GM18951 (cell line): ENCODE measurements around the gene PLEKHM3.

Source experiments
- POLR2A ChIP-seq: IDR thresholded peaks from 4 replicates; pipeline ENCODE4 v1.6.1; 2011; ENCODE audit warnings: mild to moderate bottlenecking; ENCODE audit not compliant: insufficient read length, insufficient read depth; ENCODE audit errors: extremely low read depth
- in situ Hi-C: fragments of 300-500 bp; cut with MboI; formaldehyde crosslinking; loops from one replicate; pipeline ENCODE4 v1.12.0; 2022; ENCODE audit warnings: low sequenced_read_pairs, mixed read lengths, inconsistent platforms; ENCODE audit not compliant: unreplicated experiment

The PLEKHM3 gene

DNA sequence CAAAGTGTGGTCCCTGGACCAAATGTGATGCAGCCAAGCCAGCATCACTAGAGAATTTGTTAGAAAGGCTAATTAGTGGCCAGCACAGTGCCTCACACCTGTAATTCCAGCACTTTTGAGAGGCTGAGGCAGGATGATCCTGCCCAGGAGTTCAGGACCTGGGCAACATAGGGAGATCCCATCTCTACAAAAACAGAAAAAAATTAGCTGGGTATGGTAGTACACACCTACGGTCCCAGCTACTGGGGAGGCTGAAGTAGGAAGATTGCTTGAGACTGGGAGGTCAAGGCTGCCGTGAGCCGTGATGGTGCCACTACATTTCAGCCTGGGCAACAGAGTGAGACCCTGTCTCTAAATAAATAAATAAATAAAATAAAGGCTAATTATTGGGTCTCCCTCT is 185.8 kb downstream of the PLEKHM3 start:
- TF ChIP-seq POLR2A = no peak
- in situ Hi-C loops = no loop called here

DNA sequence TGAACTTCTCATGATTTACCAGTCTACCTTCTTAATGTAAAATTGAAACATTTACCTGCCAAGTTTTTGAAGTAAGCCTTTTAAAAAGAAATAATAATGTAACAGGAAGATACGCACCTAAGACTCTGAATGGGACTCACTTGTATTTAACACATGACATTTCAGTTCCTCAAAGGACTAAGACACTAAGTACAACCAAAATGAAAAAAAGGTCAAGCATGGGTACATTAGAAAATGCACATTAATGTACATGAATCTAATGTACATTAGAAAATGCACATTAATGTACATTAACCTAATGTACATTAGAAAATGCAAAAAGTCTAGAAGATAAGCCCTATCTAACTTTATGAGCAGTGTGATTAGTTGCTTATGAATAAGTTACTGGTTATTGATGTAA is 186.3 kb downstream of the PLEKHM3 start:
- in situ Hi-C loops = no loop called here
- TF ChIP-seq POLR2A = no peak

DNA sequence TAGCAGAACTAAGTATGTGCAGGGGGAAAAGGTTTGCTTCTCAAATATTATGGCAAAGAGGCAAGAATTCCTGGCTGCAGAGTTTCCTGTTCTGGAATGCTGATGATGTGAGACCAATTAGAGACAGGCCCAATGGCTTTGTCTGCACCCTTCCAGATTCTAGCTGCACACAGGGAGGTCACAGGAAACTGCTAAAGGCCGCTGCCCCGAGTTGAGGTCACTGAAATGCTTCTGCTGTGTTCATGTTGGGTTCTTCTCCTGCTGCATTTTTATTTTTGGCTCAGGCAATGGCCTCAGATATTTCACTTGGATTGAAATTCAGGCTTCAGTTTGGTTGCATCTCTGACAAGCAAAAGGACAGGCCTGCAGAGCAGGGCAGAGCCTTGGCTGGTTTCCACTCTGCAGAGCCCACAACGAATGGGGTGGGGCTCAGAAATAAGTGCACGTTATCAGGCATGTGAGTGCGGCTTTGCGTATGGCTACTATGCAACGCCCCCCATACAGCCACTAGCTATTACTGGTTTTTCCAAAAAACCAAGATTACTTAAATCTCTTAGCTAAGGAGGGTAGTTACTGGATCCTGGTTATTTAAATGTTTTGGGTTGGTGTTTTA is 188.7 kb downstream of the PLEKHM3 start:
- in situ Hi-C loops = no loop called here
- no peak for TF ChIP-seq POLR2A

DNA sequence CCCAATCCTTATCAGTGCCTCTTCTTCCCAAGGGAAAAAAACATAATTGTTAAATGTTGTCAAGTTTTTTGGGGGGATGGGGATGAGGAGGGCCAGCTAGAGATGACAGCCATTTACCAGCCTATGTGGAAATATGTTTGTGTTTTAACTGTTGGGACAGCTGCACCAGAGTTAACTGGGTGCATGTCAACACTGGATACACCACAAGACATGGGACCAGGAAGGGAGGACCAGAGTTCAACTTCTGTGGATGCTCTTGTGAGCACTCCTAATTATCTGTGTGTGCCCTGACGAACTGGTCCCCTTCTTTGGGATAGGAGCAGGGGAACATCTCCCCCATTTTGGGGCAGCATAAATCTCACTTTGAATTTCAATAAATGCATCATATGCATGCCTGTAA is 189.5 kb downstream of the PLEKHM3 start:
- TF ChIP-seq POLR2A = no peak

DNA sequence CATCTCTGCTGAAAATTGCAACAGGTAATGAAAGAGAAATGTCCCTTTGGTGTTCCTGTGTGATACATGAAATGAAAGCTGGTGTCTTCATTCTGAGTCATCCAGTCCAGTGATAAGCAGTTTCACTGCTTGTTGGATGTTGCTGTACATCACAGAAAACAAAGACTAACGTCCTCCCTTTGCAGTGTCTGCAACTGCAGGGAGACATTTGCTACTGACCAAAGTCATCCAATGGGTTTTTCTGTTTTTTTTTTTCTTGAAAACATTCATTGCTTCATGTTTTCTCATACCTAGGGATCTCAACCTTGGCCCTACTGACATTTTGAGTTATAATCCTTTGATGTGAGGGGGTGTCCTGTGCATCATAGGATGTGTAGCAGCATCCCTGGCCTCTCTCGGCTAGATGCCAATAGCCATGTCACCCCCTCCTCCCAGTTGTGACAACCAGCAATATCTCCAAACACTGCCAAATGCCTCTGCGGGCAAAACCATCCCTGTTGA is 192.0 kb downstream of the PLEKHM3 start:
- TF ChIP-seq POLR2A = no peak
- in situ Hi-C loops = no loop called here

More for the DNA sequence above, 189.5 kb downstream of the PLEKHM3 start:
- in situ Hi-C loops = no loop called here

DNA sequence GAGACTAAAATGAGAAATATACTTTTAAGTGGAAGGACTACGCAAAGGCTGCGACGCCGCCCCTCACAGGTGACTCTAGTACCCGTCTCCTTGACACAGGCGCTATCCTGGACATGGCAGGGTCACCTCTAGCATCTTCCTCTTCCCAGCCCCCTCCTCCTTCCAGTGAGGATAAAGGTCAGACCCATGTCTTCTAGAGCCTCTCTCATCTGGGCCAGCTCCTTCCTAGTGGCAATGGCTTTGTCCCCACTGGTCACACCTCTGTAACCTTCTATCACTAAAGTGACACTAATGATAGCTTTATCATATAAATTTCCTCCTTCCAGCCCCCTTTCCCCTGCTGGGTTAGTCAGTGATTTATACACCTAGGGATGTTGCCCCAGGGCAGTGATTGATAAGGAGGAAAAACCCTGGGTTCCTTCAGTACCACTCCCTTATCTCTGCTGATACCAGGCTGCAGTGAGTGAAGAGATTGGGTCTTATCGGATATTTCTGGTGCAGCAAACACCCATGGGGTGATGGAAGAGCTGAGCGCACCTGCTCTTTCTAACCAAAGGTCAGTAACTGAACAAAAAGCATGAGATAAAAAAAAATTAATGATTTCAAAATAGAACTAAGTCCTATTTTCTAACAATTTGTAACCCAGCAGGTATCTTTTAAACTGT is 193.6 kb downstream of the PLEKHM3 start:
- TF ChIP-seq POLR2A = no peak
- in situ Hi-C loops = no loop called here

DNA sequence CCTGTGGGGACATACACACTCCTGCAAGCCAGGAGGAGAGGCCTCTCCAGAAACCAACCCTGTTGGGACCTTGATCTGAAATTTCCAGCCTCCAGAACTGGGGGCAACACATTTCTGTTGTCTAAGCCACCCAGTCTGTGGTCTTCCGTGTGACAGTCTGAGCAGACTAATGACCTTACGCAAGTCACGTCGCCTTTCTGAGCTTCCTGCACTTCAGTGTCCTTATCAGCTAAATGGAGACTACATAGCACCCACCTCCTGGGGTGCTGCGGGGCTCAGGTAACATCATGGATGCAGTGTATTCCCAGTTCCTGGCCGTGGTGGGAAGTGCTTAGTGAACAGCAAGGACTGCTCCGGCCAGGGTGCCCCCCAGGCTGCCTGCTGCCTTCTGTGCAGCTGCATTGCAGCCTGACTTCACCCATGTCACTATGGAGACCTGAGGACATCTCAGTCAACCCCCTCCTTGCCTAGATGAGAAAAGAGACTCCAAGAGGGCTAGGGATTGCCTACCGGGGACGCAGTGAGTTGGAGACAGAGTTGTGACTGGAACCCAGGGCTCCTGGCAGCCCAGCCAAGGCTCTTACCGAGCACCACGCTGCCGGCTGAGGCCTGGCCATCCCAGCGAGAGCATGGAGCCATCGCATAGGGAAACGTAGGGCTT is 194.4 kb downstream of the PLEKHM3 start:
- no peak for TF ChIP-seq POLR2A
- in situ Hi-C loops = no loop called here

DNA sequence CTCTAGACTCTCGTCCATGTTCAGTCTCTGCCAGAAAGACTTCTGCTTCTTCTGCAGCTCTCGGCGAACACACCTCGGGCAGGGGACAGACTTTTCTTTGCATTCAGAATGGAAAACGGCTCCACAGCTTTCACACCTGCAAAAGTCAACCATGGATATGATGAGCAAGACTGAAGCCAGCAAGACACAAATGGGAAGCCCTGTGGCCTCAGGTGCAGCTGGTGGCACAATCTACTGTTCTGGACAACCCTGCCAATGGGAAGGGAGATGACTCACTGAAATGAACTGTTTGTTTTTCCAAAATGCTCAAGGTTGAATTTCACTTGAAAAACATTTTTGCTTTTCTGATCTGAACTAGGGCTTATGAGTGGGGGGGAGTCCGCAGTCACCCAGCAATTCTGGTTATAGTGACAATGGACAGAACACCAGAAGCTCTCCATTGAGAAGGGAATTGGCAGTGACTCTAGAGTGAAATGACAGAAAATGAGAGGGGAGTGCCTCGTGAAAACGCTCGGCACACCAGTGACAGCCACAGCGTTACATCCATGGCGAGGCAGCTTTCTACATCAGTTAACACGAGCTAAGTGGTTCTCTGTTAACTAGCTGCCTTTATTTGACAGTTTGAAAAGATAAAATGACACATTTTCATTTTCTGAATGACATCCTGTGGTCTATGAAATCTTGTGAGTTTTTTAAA is 196.8 kb downstream of the PLEKHM3 start:
- in situ Hi-C loops = no loop called here
- TF ChIP-seq POLR2A = no peak

DNA sequence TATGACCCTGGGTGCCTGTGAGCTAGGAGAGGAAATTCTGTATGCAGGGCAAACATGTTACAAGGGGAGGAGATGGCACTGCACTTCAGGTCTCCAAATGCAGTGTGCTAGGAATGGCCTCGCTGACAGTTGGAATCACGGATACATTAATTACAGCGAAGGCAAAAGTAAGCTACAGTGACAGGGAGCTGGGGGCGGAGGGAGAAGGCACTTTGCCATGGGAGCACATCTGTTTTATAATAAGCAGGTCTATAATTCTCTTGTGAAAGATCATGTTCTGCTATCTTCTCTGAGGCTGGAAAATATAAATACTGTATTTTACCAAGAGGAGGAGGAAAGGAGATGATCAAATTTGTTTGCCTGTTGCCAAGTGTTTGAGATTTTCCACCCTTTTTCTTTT is 199.3 kb downstream of the PLEKHM3 start:
- TF ChIP-seq POLR2A = no peak
- in situ Hi-C loops = no loop called here

DNA sequence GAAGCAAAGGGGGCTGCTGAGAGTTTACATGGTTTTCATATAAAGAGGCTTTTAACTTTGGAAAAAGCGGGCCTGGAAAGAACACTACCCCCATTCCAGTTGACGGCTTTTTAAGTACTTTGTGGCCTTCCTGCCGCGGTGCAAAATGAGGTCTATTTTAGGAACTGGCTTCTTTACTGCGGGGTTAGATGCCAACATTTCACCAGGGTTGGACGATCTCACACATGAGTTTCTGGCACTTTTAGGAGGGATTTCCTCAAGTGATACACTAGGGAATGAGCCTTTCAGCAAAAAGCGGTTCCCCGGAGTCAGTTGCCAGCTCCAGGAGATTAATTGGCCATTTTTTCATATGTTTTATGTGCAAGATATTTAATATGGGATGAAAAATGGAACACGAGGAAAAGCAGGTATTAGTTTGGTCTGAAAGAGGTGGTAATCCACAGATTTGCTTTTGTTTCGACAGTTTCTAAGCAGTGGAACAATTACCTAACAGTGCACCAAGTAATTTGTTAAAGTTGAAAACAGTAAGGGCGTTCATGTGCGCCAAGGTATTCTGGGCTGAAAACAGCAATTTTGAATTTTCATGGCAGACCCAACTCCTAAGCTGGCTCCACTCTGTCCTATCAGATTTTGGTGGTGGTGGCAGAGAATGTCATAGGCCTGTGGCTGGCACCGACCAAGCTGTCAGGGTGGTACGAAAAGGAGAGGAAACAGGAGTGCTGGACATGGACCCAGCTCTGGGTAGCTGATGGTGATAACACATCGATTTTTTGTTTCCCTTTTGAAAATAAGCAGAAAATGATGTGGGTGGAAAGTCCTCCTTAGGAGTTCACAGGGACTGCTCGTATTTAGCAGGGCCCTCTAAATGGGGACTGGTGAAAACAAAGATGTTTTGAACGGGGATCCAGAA is 200.0 kb downstream of the PLEKHM3 start:
- in situ Hi-C loops = no loop called here
- no peak for TF ChIP-seq POLR2A

DNA sequence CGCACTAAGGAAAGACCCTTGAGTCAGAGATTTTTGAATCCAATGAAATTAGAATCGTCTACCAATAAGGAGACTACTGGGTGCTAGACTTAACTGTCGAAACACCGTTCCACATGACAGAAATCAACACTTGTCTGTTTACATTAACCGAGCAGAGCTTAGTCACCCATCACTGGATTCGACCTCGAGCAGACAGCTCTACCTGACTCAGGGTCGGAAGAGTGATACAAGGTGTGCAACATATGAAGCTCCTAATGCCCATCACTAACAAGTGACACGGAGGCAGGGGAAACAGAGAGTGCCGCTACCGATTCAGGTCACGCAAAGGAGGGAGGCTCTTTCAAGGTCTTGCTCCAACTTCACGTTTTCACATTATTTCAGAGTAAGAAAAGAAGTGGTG is 201.5 kb downstream of the PLEKHM3 start:
- no peak for TF ChIP-seq POLR2A
- in situ Hi-C loops = no loop called here
